ENCODE results near the gene AKT1. TPM values are rescaled to one million over a fixed set of nuclear protein-coding genes. Genes with fewer than 3 reads are reported as not detected.

AKT1 gene
- polyA plus RNA-seq, 1 experiment = 226 TPM

DNA sequence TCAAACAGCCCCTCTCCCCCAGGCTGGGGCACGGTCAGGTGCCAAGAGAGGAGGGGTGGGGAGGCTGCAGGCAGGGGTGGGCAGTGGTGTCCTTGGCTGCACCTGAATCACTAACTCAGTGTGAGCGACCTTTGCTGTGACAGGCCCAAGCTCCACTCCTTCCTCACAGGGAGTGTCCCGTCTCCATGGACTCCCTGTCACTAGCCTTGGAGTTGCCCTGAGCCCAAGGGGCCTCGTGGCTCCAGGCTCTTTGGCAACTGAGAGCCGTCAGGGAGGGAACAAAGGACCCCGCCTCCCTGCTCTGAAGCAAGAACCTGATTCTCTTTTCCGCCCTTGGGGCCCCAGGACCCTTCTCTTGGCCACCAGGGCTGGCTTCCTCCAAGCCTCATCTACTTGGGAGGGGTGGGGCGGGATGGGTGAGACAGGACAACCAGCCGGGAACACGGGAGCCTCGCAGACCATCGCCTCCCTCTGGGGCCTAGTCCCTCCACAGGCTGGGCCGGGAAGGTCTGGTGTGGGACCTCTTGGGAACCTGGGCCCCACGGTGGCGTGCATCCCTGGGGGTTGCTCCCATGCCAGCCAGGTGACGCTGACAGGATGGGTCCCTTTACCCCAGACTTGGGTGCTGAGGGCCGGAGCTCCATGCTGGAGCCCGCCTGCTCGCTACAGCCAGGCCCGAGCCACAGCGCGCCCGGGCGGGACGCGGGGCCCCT, 72.5 kb downstream of the AKT1 start:
- TF ChIP-seq, protein P1, sequence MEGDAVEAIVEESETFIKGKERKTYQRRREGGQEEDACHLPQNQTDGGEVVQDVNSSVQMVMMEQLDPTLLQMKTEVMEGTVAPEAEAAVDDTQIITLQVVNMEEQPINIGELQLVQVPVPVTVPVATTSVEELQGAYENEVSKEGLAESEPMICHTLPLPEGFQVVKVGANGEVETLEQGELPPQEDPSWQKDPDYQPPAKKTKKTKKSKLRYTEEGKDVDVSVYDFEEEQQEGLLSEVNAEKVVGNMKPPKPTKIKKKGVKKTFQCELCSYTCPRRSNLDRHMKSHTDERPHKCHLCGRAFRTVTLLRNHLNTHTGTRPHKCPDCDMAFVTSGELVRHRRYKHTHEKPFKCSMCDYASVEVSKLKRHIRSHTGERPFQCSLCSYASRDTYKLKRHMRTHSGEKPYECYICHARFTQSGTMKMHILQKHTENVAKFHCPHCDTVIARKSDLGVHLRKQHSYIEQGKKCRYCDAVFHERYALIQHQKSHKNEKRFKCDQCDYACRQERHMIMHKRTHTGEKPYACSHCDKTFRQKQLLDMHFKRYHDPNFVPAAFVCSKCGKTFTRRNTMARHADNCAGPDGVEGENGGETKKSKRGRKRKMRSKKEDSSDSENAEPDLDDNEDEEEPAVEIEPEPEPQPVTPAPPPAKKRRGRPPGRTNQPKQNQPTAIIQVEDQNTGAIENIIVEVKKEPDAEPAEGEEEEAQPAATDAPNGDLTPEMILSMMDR (IDR thresholded peaks at IDR 0.05; ENCODE audit: insufficient read depth, low read depth, low read length) = no peak
- Histone ChIP-seq H3K27me3 (ENCODE audit: control insufficient read depth, insufficient read depth, low read length) (no peaks in the 10 kb centered on the region), H3K36me3 (ENCODE audit: control insufficient read depth, insufficient read depth, low read length) (peaks cover 14% of the 10 kb centered on the region), H3K4me3 (ENCODE audit: low read depth, low read length) (no peak overlapping the region)
- POLR2A ChIA-PET = interaction anchor here (0.6 kb wide), 1 partner anchor 42 kb away, joined by 4 read pairs; no protein-coding TSS in a partner anchor
- no peak for DNase-seq (ENCODE audit: low read depth)
- CTCF ChIA-PET = interaction anchor here (0.6 to 6.7 kb wide), 17 partner anchors 9 to 94 kb away, joined by 3 to 49 read pairs (median 4); partner anchors contain the start of gene SIVA1

DNA sequence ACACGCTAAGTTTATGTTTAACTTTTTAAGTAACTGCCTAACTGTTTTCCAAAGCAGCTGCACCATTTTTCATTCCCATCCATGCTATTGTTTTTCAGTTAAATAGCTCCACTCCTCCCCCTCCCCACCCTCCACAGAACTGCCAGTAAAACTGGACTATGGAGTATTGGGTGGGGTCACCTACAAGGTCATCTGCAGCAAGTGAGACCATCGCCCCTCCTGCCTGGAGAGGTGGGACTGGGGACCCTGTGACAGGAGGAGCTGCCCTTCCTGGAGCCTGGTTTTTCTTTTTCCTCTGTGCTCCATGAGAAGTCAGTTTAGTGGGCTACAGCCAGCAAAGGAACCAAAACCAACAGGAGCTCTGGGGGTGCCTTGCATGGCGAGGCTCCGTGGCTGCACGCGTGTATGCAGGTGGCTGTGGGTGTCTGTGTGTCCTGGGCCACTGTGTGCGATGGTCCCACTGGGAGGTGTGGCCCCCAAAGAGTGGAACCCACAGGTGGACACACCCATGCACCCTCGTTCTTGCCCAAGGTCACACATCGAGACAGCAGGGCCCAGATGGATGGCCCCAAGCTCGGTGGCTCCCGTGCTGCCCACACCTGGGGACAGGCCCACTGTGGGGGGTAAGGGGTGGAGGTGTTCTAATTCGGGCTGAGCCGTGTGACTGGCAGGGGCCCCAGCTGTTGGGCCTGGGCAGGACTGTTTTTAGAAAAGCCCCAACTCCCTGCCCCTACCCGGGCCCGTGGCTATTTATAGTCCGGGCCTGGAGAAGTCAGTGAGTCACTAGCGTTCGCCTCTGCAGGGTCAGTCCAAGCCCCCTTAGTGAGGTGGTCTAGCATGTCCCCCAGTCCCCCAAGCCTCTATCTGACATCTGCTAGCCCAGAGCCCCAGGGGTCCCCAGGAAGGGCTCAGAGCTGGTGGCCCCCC, 73.8 kb downstream of the AKT1 start:
- TF ChIP-seq, protein P1 (IDR thresholded peaks at IDR 0.05; ENCODE audit: insufficient read depth, low read depth, low read length) = no peak
- no peaks in the 10 kb centered on the region for H3K27me3 ChIP-seq (ENCODE audit: control insufficient read depth, insufficient read depth, low read length)
- CTCF ChIA-PET = interaction anchor here (0.7 to 6.7 kb wide), 14 partner anchors 9 to 263 kb away, joined by 3 to 49 read pairs (median 3); no protein-coding TSS in a partner anchor

More for the DNA sequence above, 73.8 kb downstream of the AKT1 start:
- Histone ChIP-seq H3K36me3 (ENCODE audit: control insufficient read depth, insufficient read depth, low read length) (peaks cover 14% of the 10 kb centered on the region), H3K4me3 (ENCODE audit: low read depth, low read length) (no peak overlapping the region)
- POLR2A ChIA-PET = no interaction called here
- DNase-seq (ENCODE audit: low read depth) = no peak

Other genes with a start within 250 kb of the AKT1 start
- gene C14orf180, start 216.0 kb downstream of the AKT1 start, polyA plus RNA-seq (2011; rRNA removed) = not detected in 2 replicates
- gene TMEM179, start 191.0 kb downstream of the AKT1 start, polyA plus RNA-seq (2011; rRNA removed) = 0.09 TPM in 1 of 2 replicates, not detected in the other
- 20.0 and 39.9 TPM in 2 replicates for gene INF2, start 106.1 kb downstream of the AKT1 start, polyA plus RNA-seq (2011; rRNA removed)
- 2.9 and 4.5 TPM in 2 replicates for gene ADSS1, start 71.5 kb downstream of the AKT1 start, polyA plus RNA-seq (2011; rRNA removed)
- gene SIVA1, start 42.6 kb downstream of the AKT1 start, polyA plus RNA-seq (2011; rRNA removed) = 83.5 and 116 TPM in 2 replicates
- 1.9 and 2.7 TPM in 2 replicates for gene ZBTB42, start 5.4 kb upstream of the AKT1 start, polyA plus RNA-seq (2011; rRNA removed)
- 5.4 and 8.0 TPM in 2 replicates for gene CEP170B, start 69.5 kb upstream of the AKT1 start, polyA plus RNA-seq (2011; rRNA removed)
- 0.02 and 0.05 TPM in 2 replicates for gene PLD4, start 129.1 kb upstream of the AKT1 start, polyA plus RNA-seq (2011; rRNA removed)
- gene AHNAK2, start 182.6 kb upstream of the AKT1 start, polyA plus RNA-seq (2011; rRNA removed) = 6.5 and 6.6 TPM in 2 replicates
- gene CLBA1, start 190.0 kb upstream of the AKT1 start, polyA plus RNA-seq (2011; rRNA removed) = 4.5 and 5.9 TPM in 2 replicates
- 13.3 and 16.6 TPM in 2 replicates for gene CDCA4, start 225.3 kb upstream of the AKT1 start, polyA plus RNA-seq (2011; rRNA removed)